Frontal cortex (tissue), 4 donors: ENCODE measurements around the gene DMKN. TPM values are rescaled to one million over a fixed set of nuclear protein-coding genes. Genes with fewer than 3 reads are reported as not detected.

Source experiments
- DNase-seq, 2 donors: peaks; one replicate each; pipeline ENCODE4 v3.0.0; 2012; ENCODE audit warnings: low spot score in 2 of 2
- FAIRE-seq: peaks from 2 replicates; lab custom pipeline; 2012; peaks lifted over from hg19 to GRCh38; lab: Jason Lieb, UNC
- total RNA-seq: library from RNA; depleted of rRNA; stranded (reverse); fragments of >200 nt; gene quantifications from one replicate; pipeline ENCODE4 v1.2.3, GENCODE V29; 2014
- donor health status: control.
- donor health status: control.
- donor health status: control.

Gene DMKN
- total RNA-seq, 1 donor from 2014 or later: under 0.01 TPM

DNA sequence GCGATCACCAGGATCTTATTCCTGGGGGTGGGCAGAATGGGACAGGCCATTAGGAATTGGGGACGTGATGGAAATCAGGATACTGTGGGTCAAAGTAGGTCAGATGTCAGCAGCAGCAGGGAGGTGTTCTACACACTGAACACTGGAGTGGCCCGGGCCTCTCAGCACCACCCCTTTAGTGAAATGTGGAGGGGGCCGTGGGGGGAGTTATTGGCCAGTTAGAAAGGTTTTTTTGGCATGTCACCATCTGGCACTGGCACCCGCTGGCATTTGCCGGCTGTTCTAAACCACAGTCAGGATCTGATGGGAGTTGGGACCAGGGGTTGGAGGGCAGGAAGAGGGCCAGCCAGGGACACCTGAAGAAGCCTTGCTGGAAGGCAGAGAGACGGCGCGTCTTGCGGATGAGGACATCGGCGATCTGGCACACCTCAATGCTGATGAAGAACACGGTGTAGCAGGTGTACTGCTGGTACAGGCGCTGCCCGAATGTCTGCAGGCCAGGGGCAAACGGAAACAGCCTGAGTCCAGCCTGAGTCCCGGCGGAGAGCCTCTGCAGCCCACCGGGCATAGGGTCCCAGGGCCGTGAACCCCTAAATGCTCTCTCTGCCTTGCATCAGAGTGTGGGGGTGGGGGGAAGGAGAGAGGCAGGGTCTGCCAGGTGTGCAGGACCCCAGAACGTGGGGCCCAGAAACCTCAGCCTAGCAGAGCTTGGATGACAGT lies 37.8 kb upstream of the DMKN start:
- DNase-seq (no peak), FAIRE-seq (no peak)

DNA sequence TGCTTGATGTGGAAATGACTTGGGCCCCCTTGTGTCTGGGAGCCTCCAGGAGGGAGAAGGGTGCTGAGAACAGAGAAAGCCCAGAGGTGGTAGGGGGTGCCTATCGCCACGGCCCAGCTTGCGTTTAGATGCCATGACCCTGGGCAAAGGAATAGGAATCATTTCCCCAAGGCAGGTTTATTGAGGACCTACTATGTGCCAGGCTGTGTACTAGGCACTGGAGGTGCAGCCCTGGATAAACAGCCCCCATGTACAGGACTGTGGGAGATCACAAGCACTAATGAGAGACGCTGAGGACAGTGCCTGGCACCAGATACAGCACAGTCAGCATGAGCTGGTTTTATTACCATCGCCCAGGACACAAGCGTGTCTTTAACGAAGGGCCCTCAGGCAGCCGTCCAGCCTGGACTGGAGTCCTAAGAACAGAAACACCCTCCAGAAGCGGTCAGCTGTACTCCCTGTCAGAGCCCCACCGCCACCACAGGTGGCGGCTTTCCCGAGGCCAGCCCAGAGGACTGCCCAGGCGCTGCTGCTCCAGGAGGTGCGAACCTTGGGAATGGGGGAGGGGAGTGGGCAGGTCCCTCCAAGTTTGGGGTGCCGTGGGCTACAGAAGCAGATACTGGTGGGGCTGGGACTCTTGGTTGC lies 36.6 kb upstream of the DMKN start:
- DNase-seq (no peak), FAIRE-seq (no peak)

DNA sequence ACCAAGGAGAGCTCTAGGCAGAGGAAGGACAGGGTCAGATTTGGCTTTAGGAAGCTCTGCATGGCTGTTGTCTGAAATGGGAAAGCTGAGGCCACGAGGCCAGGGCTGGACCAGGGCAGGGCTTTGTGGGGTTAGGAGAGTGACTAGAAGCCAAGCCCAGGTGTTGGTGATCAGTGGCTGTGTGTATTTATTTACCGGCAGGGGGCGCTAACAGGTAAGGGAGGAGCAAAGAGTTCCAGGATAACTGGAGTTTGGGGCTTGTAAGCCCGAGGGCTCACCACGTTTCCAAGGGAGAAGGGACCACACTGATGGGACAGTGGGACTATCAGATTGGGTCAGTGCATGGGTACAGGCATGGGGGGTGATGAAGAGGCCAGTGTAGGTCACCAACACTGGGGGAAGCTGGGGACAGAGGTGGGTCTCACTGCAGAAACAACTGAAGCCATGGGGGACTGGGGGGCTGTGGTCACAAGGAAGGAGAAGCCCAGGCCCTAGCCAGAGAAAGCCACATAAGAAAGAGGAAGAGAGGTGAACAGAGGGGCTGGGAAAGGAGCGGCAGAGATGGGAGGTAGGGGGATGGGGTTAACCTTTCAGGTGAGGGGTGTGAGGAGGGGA lies 35.8 kb upstream of the DMKN start:
- FAIRE-seq (no peak), DNase-seq (peak; percentile 62 to 81)

DNA sequence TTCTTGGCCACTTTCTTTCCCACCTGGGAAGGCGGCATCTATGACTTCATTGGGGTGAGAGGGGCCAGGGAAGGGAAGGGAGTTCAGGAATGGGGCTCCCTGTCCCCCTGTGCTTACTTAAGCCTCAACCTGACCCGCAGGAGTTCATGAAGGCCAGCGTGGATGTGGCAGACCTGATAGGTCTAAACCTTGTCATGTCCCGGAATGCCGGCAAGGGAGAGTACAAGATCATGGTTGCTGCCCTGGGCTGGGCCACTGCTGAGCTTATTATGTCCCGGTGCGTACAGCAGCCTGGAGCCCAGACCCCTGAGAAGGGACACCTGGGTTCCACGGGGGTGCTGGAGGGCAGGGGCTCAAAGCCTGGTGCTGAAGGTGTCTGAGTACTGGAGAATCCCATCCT lies 33.1 kb upstream of the DMKN start:
- FAIRE-seq (no peak), DNase-seq (no peak)

- FAIRE-seq: no peak
- DNase-seq: peak; percentile 49 to 64
Measured at GRCh38 chr19:35545855-35546381, 32.5 kb upstream of the DMKN start.

GRCh38 chr19:35545001-35545854 lies 31.8 kb upstream of the DMKN start, which contains the start of gene TMEM147:
TMEM147 (plus strand) TSS chr19:35545626; CDS start chr19:35545740, 114 bp downstream.
- FAIRE-seq (no peak), DNase-seq (peak; percentile 99 to 100)

- DNase-seq: no peak
- no peak for FAIRE-seq
Measured at GRCh38 chr19:35544110-35544802, 30.8 kb upstream of the DMKN start.

GRCh38 chr19:35543280-35544109 lies 30.0 kb upstream of the DMKN start:
- FAIRE-seq (no peak), DNase-seq (no peak)

DNA sequence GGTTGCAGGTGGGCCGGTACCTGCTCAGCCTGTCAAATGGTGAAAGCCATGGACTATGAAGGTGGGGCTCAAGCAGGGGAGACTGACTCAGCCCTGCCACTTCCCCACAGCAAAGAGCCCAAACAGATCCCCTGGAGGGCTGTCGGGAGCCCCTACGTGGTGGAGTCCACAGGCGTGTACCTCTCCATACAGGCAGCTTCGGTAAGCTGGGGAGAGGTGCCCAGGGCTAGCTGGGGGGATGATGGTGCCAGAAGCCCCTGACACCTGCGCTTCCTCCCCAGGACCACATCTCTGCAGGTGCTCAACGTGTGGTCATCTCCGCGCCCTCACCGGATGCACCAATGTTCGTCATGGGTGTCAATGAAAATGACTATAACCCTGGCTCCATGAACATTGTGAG lies 28.8 kb upstream of the DMKN start:
- no peak for FAIRE-seq

GRCh38 chr19:35540356-35540927 lies 27.0 kb upstream of the DMKN start:
- DNase-seq (no peak), FAIRE-seq (no peak)

More for the DNA sequence above, 28.8 kb upstream of the DMKN start:
- DNase-seq: no peak

DNA sequence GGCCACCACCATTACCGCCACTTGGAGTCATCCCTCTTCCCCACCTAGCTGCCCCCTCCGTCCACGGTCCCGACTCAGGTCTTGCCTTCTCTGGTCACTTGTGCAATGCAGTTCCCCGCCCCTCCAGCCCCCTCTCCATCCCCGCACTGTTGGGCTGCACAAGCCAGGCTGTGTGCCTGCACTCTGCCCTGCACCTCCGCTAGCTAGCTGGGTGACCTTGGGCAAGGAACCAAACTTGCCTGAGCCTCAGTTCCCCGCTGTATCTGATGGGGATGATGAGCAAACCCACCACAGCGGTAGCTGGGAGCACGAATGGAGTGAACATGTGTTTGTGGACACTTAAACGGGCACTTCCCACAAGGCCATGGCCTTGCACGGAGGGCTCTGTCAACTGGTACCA lies 26.4 kb upstream of the DMKN start:
- FAIRE-seq: no peak

GRCh38 chr19:35539314-35539713 lies 25.9 kb upstream of the DMKN start:
- FAIRE-seq (no peak), DNase-seq (no peak)

More for the DNA sequence above, 26.4 kb upstream of the DMKN start:
- no peak for DNase-seq

- DNase-seq: no peak
- FAIRE-seq: no peak
Measured at GRCh38 chr19:35534803-35535480, 21.5 kb upstream of the DMKN start.

- DNase-seq (no peak), FAIRE-seq (no peak)
Measured at GRCh38 chr19:35533822-35534392, 20.5 kb upstream of the DMKN start.

GRCh38 chr19:35533201-35533821 lies 19.9 kb upstream of the DMKN start, which contains the start of gene GAPDHS:
GAPDHS (plus strand) TSS chr19:35533456; CDS start chr19:35533528, 72 bp downstream.
- FAIRE-seq (no peak), DNase-seq (no peak)

- DNase-seq (no peak), FAIRE-seq (no peak)
Measured at GRCh38 chr19:35531291-35531690, 17.8 kb upstream of the DMKN start.
